GM12865 (cell line): ENCODE measurements around the gene DLG2.

ENCODE experiments used
- DNase-seq: peaks from one replicate; pipeline ENCODE4 v3.0.0; 2010; ENCODE audit warnings: low read depth
- H3K4me3 ChIP-seq: 2 replicates; pipeline ENCODE4 v1.5.1; 2011; ENCODE audit warnings: mild to moderate bottlenecking, low read depth, low read length, control low read depth
- CTCF ChIP-seq: IDR thresholded peaks from 2 replicates; pipeline ENCODE4 v1.5.1; 2011; ENCODE audit warnings: low read length, control low read depth, low read depth, inconsistent platforms; ENCODE audit not compliant: insufficient read depth; ENCODE audit errors: missing control alignments

The DLG2 gene

DNA sequence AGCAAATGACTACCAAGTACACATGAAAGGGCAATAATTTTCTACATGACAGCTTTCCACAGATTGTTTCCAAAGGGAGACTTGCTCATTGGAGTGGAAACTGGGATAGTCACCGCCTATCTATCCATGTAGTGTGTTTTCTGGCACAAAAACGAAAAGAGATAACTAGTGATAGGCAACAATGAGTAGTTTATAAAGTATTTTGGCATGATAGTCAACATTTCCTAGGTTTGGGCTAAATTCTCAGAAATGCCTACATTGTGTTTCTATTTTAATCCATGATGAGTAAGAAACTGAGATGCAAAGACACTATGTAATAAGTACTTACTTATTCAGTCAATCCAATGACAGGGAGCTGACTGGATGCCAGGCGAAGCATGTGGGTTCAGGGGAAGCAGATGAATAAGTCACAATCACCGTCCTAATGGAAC is 1129.1 kb downstream of the DLG2 start:
- no peak for TF ChIP-seq CTCF
- no peak for DNase-seq
- no peak overlapping the region for H3K4me3 ChIP-seq

DNA sequence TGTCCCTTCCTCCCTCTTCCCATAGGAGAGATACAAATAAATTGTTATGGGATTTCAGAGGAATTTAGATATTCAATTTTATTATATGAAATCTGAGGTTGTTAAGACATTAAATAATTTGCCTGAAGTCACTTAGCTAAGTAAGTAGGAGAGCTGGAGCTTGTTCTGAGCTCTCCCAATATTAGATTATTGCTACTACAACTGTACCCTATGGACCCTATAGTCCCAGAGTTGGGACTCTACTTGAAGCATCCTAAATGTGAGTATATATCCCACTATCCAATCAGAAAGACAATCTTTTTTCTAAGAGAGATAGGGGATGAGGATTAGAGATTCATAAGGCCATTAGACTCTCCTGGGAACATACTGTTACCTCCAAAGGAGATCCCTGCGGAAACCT is 1130.0 kb downstream of the DLG2 start:
- H3K4me3 ChIP-seq, result no peak overlapping the region
- no peak for DNase-seq
- no peak for TF ChIP-seq CTCF

- no peak for DNase-seq
- TF ChIP-seq CTCF, result no peak
- no peak overlapping the region for H3K4me3 ChIP-seq
These were observed 1131.0 kb downstream of the DLG2 start for GRCh38 chr11:84496122-84496521.

- DNase-seq, result no peak
- no peak for TF ChIP-seq CTCF
- H3K4me3 ChIP-seq, result no peak overlapping the region
These were observed 1147.0 kb downstream of the DLG2 start for GRCh38 chr11:84480131-84480530.

DNA sequence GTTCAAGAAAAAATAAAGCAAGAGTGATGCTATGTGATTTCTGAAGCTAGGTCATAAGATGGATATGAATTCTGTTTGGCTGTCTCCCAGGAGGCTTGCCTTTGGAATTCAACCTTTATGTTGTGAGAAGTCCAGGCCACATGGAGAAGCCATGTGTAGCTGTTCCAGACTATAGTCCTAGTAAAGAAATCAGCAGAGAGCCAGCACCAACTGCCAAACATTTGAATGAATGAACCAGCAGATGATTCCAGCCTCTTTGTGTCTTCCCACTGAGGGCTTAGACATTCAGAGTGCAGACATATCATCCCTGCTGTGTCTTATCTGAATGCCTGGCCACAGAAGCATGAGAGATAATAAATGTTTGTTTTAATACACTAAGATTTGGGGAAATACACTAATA is 1150.6 kb downstream of the DLG2 start:
- no peak overlapping the region for H3K4me3 ChIP-seq
- DNase-seq, result no peak
- no peak for TF ChIP-seq CTCF

DNA sequence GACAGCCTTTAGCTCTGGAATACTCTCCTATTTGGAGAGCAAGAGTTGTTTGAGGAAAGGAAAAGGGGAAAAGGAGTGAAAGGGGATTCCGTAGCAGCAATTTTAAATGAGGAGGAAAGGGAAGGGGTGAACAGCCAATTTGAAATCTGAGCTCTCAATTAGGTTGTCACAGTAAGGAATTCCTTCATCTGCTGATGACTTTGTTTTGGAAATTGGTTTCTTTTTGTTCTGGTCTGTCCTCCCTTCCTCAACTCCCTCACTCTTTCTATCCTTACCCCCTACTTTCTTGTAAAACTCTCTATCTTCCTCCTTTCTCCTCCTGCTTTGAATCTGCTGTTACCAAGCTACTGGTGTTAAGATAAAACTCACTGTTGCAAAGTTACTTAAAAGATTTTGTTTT is 1155.6 kb downstream of the DLG2 start:
- TF ChIP-seq CTCF, result no peak
- no peak for DNase-seq
- H3K4me3 ChIP-seq, result no peak overlapping the region

DNA sequence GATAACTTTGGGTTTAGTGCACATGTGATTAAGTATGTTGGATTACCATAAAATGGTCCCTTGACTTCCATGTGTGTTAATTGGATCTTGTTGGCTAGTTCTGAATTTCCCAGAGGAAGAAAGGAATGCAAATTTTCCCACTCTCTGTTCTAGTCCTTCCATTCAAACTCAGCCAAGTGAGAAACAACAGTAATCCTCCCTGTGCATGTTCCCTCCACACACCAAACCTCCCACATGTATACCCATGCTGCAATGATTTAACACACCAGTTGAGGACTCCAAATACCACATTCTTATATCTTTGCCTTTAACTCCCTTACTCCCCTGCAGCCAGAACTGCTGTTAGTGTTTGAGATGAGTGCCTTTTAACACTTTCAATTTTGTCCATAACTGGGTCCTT is 1158.9 kb downstream of the DLG2 start:
- no peak for DNase-seq
- H3K4me3 ChIP-seq, result no peak overlapping the region
- no peak for TF ChIP-seq CTCF
